ENCODE results near the gene SCAI. TPM values are rescaled to one million over a fixed set of nuclear protein-coding genes. Genes with fewer than 3 reads are reported as not detected.
"Not testable (repeated sequence)": the region's sequence is repeated elsewhere in the genome, so short reads cannot be mapped to it uniquely, and the experiment has no call there.

The SCAI gene
- total and polyA plus RNA-seq, 12 donors: 0.51 to 4.4 (median 3.5) TPM

DNA sequence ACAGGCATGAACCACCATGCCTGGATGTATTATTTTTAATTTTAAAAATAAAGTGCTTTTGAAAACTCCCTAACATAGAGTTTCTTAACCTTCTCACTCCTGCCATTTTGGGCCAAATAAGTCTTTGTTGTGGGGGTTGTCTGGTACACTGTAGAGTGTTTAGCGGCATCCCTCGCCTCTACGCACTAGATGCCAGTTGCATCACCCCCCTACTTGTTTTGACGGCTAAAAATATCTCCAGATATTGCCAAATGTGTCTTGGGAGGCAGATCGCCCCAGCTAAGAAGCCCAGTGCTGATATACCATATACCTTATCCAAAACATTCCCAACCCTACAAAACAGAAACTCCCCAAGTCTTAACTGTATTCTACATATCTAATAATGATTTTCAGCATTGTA is 54.6 kb downstream of the SCAI start:
- 56 to 69% methylated on average over 5 of the region's 5 CpGs for WGBS, 2 donors
- Histone ChIP-seq H3K27ac (no peak overlapping the region), H3K27me3 (no peaks in the 10 kb centered on the region), H3K36me3 (no peaks in the 10 kb centered on the region), H3K4me1 (peaks cover 0 to 11% (median 0%) of the 10 kb centered on the region in 9 donors), H3K4me3 (no peak overlapping the region), H3K9me3 (no peaks in the 10 kb centered on the region)
- peak in 1 of 2 donors; percentile 6 for DNase-seq
- ATAC-seq: peak in 4 of 8 donors; percentile 22 to 84 (median 42)
- TF ChIP-seq, protein P1, sequence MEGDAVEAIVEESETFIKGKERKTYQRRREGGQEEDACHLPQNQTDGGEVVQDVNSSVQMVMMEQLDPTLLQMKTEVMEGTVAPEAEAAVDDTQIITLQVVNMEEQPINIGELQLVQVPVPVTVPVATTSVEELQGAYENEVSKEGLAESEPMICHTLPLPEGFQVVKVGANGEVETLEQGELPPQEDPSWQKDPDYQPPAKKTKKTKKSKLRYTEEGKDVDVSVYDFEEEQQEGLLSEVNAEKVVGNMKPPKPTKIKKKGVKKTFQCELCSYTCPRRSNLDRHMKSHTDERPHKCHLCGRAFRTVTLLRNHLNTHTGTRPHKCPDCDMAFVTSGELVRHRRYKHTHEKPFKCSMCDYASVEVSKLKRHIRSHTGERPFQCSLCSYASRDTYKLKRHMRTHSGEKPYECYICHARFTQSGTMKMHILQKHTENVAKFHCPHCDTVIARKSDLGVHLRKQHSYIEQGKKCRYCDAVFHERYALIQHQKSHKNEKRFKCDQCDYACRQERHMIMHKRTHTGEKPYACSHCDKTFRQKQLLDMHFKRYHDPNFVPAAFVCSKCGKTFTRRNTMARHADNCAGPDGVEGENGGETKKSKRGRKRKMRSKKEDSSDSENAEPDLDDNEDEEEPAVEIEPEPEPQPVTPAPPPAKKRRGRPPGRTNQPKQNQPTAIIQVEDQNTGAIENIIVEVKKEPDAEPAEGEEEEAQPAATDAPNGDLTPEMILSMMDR (IDR thresholded peaks at IDR 0.05): no peak
- intact Hi-C loops (cut with DNase I): no loop called here

DNA sequence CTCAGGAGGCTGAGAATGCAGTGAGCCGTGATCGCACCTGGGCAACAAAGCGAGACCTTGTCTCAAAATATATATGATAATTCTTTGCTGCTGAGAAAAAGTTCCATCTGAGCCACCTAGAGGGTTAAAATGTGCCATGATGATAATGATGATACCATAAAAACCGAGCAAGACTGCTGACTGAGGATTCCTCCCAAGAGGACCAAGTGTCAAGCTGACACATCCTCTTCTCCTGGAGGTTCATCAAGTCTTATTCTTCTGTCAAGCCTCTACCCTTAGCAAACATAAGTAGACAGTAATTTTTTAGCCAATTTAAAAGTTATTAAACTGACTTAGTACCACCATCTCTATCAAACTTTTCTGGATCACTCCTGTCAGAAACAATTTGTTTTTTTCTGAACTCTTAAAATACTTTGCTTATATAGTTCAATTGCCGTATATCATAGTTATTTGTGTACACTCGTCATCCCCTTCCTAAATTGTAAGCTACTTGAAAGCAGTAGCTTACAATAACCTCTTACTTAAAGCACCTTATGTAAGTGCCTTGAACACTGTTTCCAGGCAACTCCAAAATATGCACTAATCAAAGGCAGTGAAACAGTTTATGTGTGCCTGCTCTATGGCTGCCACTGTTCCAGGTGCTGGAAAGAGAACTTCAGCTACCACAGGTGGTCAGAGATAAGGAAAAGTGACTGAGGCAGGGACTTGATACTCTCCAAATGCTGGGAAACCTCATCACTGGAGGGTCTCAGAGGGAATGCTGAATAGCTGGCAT is 57.4 kb downstream of the SCAI start:
- peak in 2 of 8 donors; percentile 79 to 88 for ATAC-seq
- TF ChIP-seq, protein P1 (IDR thresholded peaks at IDR 0.05): no peak
- no peak overlapping the region for H3K4me3 ChIP-seq
- 69 to 77% methylated on average over 6 of the region's 6 CpGs for WGBS, 2 donors
- intact Hi-C loops (cut with DNase I): no loop called here
- H3K4me1 ChIP-seq: peaks cover 0 to 11% (median 0%) of the 10 kb centered on the region in 9 donors
- no peak for DNase-seq
- H3K9me3 ChIP-seq: peaks cover 0 to 23% (median 0%) of the 10 kb centered on the region in 11 donors
- peak overlapping the region in 1 of 10 donors; percentile 0 for H3K27ac ChIP-seq
- no peaks in the 10 kb centered on the region for H3K36me3 ChIP-seq
- H3K27me3 ChIP-seq: no peaks in the 10 kb centered on the region

DNA sequence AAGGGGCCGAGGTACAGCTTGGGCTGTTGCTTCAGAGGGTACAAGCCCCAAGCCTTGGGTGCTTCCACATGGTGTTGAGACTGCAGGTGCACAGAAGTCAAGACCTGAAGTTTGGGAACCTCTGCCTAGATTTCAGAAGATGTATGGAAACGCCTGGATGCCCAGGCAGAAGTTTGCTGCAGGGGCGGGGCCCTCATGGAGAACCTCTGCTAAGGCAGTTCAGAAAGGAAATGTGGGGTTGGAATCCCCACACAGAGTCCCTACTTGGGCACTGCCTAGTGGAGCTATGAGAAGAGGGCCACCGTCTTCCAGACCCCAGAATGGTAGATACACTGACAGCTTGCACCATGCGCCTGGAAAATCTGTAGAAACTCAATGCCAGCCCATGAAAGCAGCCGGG is 61.1 kb downstream of the SCAI start:
- intact Hi-C loops (cut with DNase I); H3K27me3 ChIP-seq; H3K36me3 ChIP-seq; H3K27ac ChIP-seq; ATAC-seq; H3K4me3 ChIP-seq; DNase-seq: not testable (repeated sequence)
- Histone ChIP-seq H3K9me3 (peaks cover 0 to 26% (median 0%) of the 10 kb centered on the region in 11 donors), H3K4me1 (peaks cover 0 to 11% (median 0%) of the 10 kb centered on the region in 9 donors)
- 81 to 98% methylated on average over 6 of the region's 6 CpGs for WGBS, 2 donors

- WGBS, 2 donors: 77 to 81% methylated on average over 2 of the region's 2 CpGs
- DNase-seq; H3K4me1 ChIP-seq; ATAC-seq; H3K4me3 ChIP-seq; H3K27ac ChIP-seq; H3K36me3 ChIP-seq; intact Hi-C loops (cut with DNase I); H3K27me3 ChIP-seq: not testable (repeated sequence)
- peaks cover 0 to 26% (median 0%) of the 10 kb centered on the region in 11 donors for H3K9me3 ChIP-seq
Observed at GRCh38 chr9:125080797-125081196, 62.5 kb downstream of the SCAI start.

DNA sequence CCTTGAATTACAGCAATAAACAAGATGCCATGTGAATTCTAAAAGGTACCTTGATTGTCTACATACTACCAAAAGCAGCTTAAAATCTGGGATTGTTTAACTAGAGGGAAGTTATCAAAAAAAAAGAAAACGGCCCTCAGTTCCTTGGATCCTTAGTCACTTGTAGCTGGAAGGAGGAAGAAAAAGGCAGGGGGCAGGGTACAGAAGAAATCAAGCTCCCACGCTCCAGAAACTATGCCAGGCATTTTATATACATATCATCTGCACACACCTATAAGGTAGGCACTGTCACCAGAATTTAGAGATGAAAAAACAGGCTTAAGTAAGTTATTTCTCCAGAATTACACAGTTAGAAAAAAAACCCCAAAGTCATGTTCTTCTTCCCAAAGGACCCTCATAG is 63.4 kb downstream of the SCAI start:
- ATAC-seq: no peak
- 74% methylated on average over 2 of the region's 2 CpGs for WGBS, 2 donors

More for the DNA sequence above, 63.4 kb downstream of the SCAI start:
- no peak overlapping the region for H3K4me3 ChIP-seq
- no peaks in the 10 kb centered on the region for H3K27me3 ChIP-seq
- no peak overlapping the region for H3K27ac ChIP-seq
- intact Hi-C loops (cut with DNase I): no loop called here
- TF ChIP-seq, protein P1 (IDR thresholded peaks at IDR 0.05): no peak
- H3K9me3 ChIP-seq: peaks cover 0 to 26% (median 0%) of the 10 kb centered on the region in 11 donors
- DNase-seq: no peak
- H3K36me3 ChIP-seq: no peaks in the 10 kb centered on the region
- no peaks in the 10 kb centered on the region for H3K4me1 ChIP-seq
